IgD-negative memory B cell (primary cell): ENCODE measurements around the gene ZNF469. TPM values are rescaled to one million over a fixed set of nuclear protein-coding genes. Genes with fewer than 3 reads are reported as not detected.

Experiments used
- H3K27ac Mint-ChIP-seq, 3 donors: one replicate each; pipeline ENCODE4 v1.8.0; 2020 to 2022; ENCODE audit warnings: mild to moderate bottlenecking in 3 of 3, mixed read lengths in 3 of 3, moderate library complexity in 1 of 3
- H3K27me3 Mint-ChIP-seq: one replicate; pipeline ENCODE4 v1.8.0; 2021; ENCODE audit warnings: mixed read lengths
- H3K36me3 Mint-ChIP-seq: one replicate; pipeline ENCODE4 v1.8.0; 2020; ENCODE audit warnings: mild to moderate bottlenecking, mixed read lengths
- H3K4me1 Mint-ChIP-seq, 3 donors: one replicate each; pipeline ENCODE4 v1.8.0; 2020 to 2022; ENCODE audit warnings: mixed read lengths in 3 of 3, mild to moderate bottlenecking in 1 of 3
- H3K4me3 Mint-ChIP-seq, 4 donors: one replicate each; pipeline ENCODE4 v1.8.0; 2020 to 2022; ENCODE audit warnings: mild to moderate bottlenecking in 4 of 4, mixed read lengths in 4 of 4, moderate library complexity in 3 of 4
- H3K9me3 Mint-ChIP-seq, 3 donors: one replicate each; pipeline ENCODE4 v1.8.0; 2020 to 2021; ENCODE audit warnings: mixed read lengths in 3 of 3, mild to moderate bottlenecking in 1 of 3
- polyA plus RNA-seq: library from polyadenylated mRNA; unstranded; fragments of 300-500 nt; fragmentation: Illumina TruSeq; gene quantifications from one replicate; pipeline ENCODE4 v1.2.3, GENCODE V29; 2021

The ZNF469 gene
- polyA plus RNA-seq, 1 donor from 2014 or later: 0.26 TPM

- Mint-ChIP-seq H3K27me3 (peaks cover 16% of the 10 kb centered on the region), H3K4me1 (peaks cover 0 to 9% (median 3%) of the 10 kb centered on the region in 3 donors), H3K4me3 (no peak overlapping the region), H3K36me3 (no peaks in the 10 kb centered on the region), H3K9me3 (peaks cover 0 to 10% (median 0%) of the 10 kb centered on the region in 3 donors), H3K27ac (no peak overlapping the region)
These were observed 21.0 kb upstream of the ZNF469 start for GRCh38 chr16:88361775-88362174.

GRCh38 chr16:88363239-88363891 lies 19.4 kb upstream of the ZNF469 start:
- Mint-ChIP-seq H3K9me3 (peaks cover 0 to 10% (median 0%) of the 10 kb centered on the region in 3 donors), H3K4me3 (peak overlapping the region in 3 of 4 donors; percentile 32 to 69 (median 35)), H3K27ac (no peak overlapping the region), H3K36me3 (no peaks in the 10 kb centered on the region), H3K27me3 (peaks cover 14% of the 10 kb centered on the region), H3K4me1 (peaks cover 0 to 9% (median 2%) of the 10 kb centered on the region in 3 donors)

- peaks cover 0 to 9% (median 3%) of the 10 kb centered on the region in 3 donors for H3K4me1 Mint-ChIP-seq
- H3K9me3 Mint-ChIP-seq: peaks cover 0 to 10% (median 0%) of the 10 kb centered on the region in 3 donors
- peaks cover 10% of the 10 kb centered on the region for H3K27me3 Mint-ChIP-seq
- H3K4me3 Mint-ChIP-seq: no peak overlapping the region
- H3K36me3 Mint-ChIP-seq: no peaks in the 10 kb centered on the region
- peak overlapping the region in 1 of 3 donors; percentile 44 for H3K27ac Mint-ChIP-seq
These were observed 17.4 kb upstream of the ZNF469 start for GRCh38 chr16:88365244-88365865.

- H3K36me3 Mint-ChIP-seq: no peaks in the 10 kb centered on the region
- peaks cover 10% of the 10 kb centered on the region for H3K27me3 Mint-ChIP-seq
- peaks cover 0 to 10% (median 0%) of the 10 kb centered on the region in 3 donors for H3K9me3 Mint-ChIP-seq
- H3K4me1 Mint-ChIP-seq: peaks cover 0 to 9% (median 3%) of the 10 kb centered on the region in 3 donors
- no peak overlapping the region for H3K4me3 Mint-ChIP-seq
- no peak overlapping the region for H3K27ac Mint-ChIP-seq
These were observed 16.6 kb upstream of the ZNF469 start for GRCh38 chr16:88366032-88366703.

- peaks cover 0 to 9% (median 3%) of the 10 kb centered on the region in 3 donors for H3K4me1 Mint-ChIP-seq
- no peak overlapping the region for H3K27ac Mint-ChIP-seq
- peaks cover 0 to 6% (median 0%) of the 10 kb centered on the region in 3 donors for H3K9me3 Mint-ChIP-seq
- H3K36me3 Mint-ChIP-seq: no peaks in the 10 kb centered on the region
- H3K4me3 Mint-ChIP-seq: no peak overlapping the region
- peaks cover 7% of the 10 kb centered on the region for H3K27me3 Mint-ChIP-seq
These were observed 16.1 kb upstream of the ZNF469 start for GRCh38 chr16:88366704-88367047.

GRCh38 chr16:88367560-88367959 lies 15.2 kb upstream of the ZNF469 start:
- Mint-ChIP-seq H3K27ac (no peak overlapping the region), H3K9me3 (peaks cover 0 to 2% (median 0%) of the 10 kb centered on the region in 3 donors), H3K27me3 (peaks cover 6% of the 10 kb centered on the region), H3K36me3 (no peaks in the 10 kb centered on the region), H3K4me1 (peaks cover 0 to 9% (median 3%) of the 10 kb centered on the region in 3 donors), H3K4me3 (no peak overlapping the region)

GRCh38 chr16:88368036-88368435 lies 14.7 kb upstream of the ZNF469 start:
- Mint-ChIP-seq H3K27ac (no peak overlapping the region), H3K36me3 (no peaks in the 10 kb centered on the region), H3K4me1 (peaks cover 0 to 9% (median 3%) of the 10 kb centered on the region in 3 donors), H3K9me3 (no peaks in the 10 kb centered on the region), H3K4me3 (no peak overlapping the region), H3K27me3 (peaks cover 3% of the 10 kb centered on the region)

- H3K27me3 Mint-ChIP-seq: no peaks in the 10 kb centered on the region
- peaks cover 0 to 1% (median 0%) of the 10 kb centered on the region in 3 donors for H3K9me3 Mint-ChIP-seq
- no peaks in the 10 kb centered on the region for H3K36me3 Mint-ChIP-seq
- H3K4me1 Mint-ChIP-seq: peaks cover 0 to 1% (median under 1%) of the 10 kb centered on the region in 3 donors
- no peak overlapping the region for H3K4me3 Mint-ChIP-seq
- H3K27ac Mint-ChIP-seq: no peak overlapping the region
These were observed 13.8 kb upstream of the ZNF469 start for GRCh38 chr16:88368994-88369393.

- Mint-ChIP-seq H3K27ac (no peak overlapping the region), H3K4me1 (peaks cover 0 to 3% (median 0%) of the 10 kb centered on the region in 3 donors), H3K4me3 (no peak overlapping the region), H3K27me3 (no peaks in the 10 kb centered on the region), H3K9me3 (peaks cover 0 to 2% (median 0%) of the 10 kb centered on the region in 3 donors), H3K36me3 (peaks cover 1% of the 10 kb centered on the region)
These were observed 13.2 kb upstream of the ZNF469 start for GRCh38 chr16:88369447-88370008.

- peaks cover 0 to 3% (median 0%) of the 10 kb centered on the region in 3 donors for H3K4me1 Mint-ChIP-seq
- H3K4me3 Mint-ChIP-seq: no peak overlapping the region
- peaks cover 0 to 2% (median 0%) of the 10 kb centered on the region in 3 donors for H3K9me3 Mint-ChIP-seq
- peaks cover 1% of the 10 kb centered on the region for H3K36me3 Mint-ChIP-seq
- H3K27me3 Mint-ChIP-seq: no peaks in the 10 kb centered on the region
- H3K27ac Mint-ChIP-seq: no peak overlapping the region
These were observed 12.4 kb upstream of the ZNF469 start for GRCh38 chr16:88370365-88370764.

- peaks cover 1% of the 10 kb centered on the region for H3K36me3 Mint-ChIP-seq
- H3K4me1 Mint-ChIP-seq: peaks cover 0 to 3% (median 0%) of the 10 kb centered on the region in 3 donors
- H3K27me3 Mint-ChIP-seq: no peaks in the 10 kb centered on the region
- no peak overlapping the region for H3K27ac Mint-ChIP-seq
- peaks cover 0 to 2% (median 0%) of the 10 kb centered on the region in 3 donors for H3K9me3 Mint-ChIP-seq
- no peak overlapping the region for H3K4me3 Mint-ChIP-seq
These were observed 10.2 kb upstream of the ZNF469 start for GRCh38 chr16:88372522-88372921.

GRCh38 chr16:88373211-88373610 lies 9.5 kb upstream of the ZNF469 start:
- H3K4me1 Mint-ChIP-seq: peaks cover 0 to 3% (median 0%) of the 10 kb centered on the region in 3 donors
- peak overlapping the region in 1 of 4 donors; percentile 58 for H3K4me3 Mint-ChIP-seq
- H3K36me3 Mint-ChIP-seq: peaks cover 1% of the 10 kb centered on the region
- H3K27me3 Mint-ChIP-seq: no peaks in the 10 kb centered on the region
- no peak overlapping the region for H3K27ac Mint-ChIP-seq
- H3K9me3 Mint-ChIP-seq: peaks cover 0 to 2% (median 0%) of the 10 kb centered on the region in 3 donors

- H3K4me1 Mint-ChIP-seq: peaks cover 0 to 2% (median 0%) of the 10 kb centered on the region in 3 donors
- no peak overlapping the region for H3K27ac Mint-ChIP-seq
- no peak overlapping the region for H3K4me3 Mint-ChIP-seq
These were observed 8.7 kb upstream of the ZNF469 start for GRCh38 chr16:88373927-88374492.

GRCh38 chr16:88374736-88375135 lies 8.0 kb upstream of the ZNF469 start:
- peaks cover 3% of the 10 kb centered on the region for H3K27me3 Mint-ChIP-seq
- H3K4me1 Mint-ChIP-seq: peaks cover 0 to 2% (median 0%) of the 10 kb centered on the region in 3 donors
- H3K27ac Mint-ChIP-seq: no peak overlapping the region
- peaks cover 0 to 2% (median 0%) of the 10 kb centered on the region in 3 donors for H3K9me3 Mint-ChIP-seq
- H3K4me3 Mint-ChIP-seq: no peak overlapping the region
- H3K36me3 Mint-ChIP-seq: peaks cover 1% of the 10 kb centered on the region

More at GRCh38 chr16:88373927-88374492, 8.7 kb upstream of the ZNF469 start:
- Mint-ChIP-seq H3K27me3 (peaks cover 3% of the 10 kb centered on the region), H3K36me3 (peaks cover 1% of the 10 kb centered on the region), H3K9me3 (peaks cover 0 to 2% (median 0%) of the 10 kb centered on the region in 3 donors)
